Retinal pigment epithelial cell (primary cell): ENCODE results near the gene FAM107B.

Experiments
- DNase-seq: peaks from one replicate; pipeline ENCODE4 v3.0.0-alpha.2; 2010; ENCODE audit warnings: low read depth
- H3K4me3 ChIP-seq: 2 replicates; pipeline ENCODE4 v1.5.1; 2011; ENCODE audit warnings: mild to moderate bottlenecking, low read length, control low read depth, moderate library complexity
- TF ChIP-seq, protein P1 (sequence below): conservative IDR thresholded peaks from 2 replicates; pipeline ENCODE4 v1.5.1; 2011; ENCODE audit warnings: low read depth, low read length, control low read depth, inconsistent platforms

The FAM107B gene

GRCh38 chr10:14775656-14776055 is 959 bp upstream of the FAM107B start:
- no peak overlapping the region for H3K4me3 ChIP-seq
- TF ChIP-seq, protein P1, sequence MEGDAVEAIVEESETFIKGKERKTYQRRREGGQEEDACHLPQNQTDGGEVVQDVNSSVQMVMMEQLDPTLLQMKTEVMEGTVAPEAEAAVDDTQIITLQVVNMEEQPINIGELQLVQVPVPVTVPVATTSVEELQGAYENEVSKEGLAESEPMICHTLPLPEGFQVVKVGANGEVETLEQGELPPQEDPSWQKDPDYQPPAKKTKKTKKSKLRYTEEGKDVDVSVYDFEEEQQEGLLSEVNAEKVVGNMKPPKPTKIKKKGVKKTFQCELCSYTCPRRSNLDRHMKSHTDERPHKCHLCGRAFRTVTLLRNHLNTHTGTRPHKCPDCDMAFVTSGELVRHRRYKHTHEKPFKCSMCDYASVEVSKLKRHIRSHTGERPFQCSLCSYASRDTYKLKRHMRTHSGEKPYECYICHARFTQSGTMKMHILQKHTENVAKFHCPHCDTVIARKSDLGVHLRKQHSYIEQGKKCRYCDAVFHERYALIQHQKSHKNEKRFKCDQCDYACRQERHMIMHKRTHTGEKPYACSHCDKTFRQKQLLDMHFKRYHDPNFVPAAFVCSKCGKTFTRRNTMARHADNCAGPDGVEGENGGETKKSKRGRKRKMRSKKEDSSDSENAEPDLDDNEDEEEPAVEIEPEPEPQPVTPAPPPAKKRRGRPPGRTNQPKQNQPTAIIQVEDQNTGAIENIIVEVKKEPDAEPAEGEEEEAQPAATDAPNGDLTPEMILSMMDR, result no peak
- no peak for DNase-seq

- TF ChIP-seq, protein P1, result no peak
- no peak overlapping the region for H3K4me3 ChIP-seq
These were observed 500 bp downstream of the FAM107B start for GRCh38 chr10:14774214-14774580.

GRCh38 chr10:14773551-14774213 is 1.0 kb downstream of the FAM107B start:
- TF ChIP-seq, protein P1, result peak; percentile 6
- DNase-seq, result no peak
- H3K4me3 ChIP-seq, result no peak overlapping the region

More at GRCh38 chr10:14774214-14774580, 500 bp downstream of the FAM107B start:
- DNase-seq, result no peak

DNA sequence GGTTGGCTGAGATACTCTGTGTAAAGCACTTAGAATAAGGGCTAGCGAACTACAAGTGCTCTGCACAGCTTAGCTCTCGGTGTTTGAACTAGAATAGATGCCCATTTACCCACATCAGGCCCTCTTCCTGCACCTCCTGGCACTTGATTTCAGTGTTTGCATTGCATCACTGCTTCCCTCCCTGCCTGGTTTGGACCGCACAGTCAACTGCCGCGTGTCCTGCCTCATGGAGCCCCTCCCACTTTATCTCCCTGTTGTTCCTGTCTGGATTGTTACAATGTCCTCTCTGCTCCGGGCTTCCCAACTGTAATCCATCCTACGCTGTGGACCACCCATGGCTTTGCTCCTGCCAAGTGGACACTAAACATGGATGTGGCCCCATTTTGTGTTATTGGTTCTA is 2.3 kb downstream of the FAM107B start:
- H3K4me3 ChIP-seq, result no peak overlapping the region
- TF ChIP-seq, protein P1, result no peak
- DNase-seq, result no peak

GRCh38 chr10:14770927-14771326 is 3.8 kb downstream of the FAM107B start:
- H3K4me3 ChIP-seq, result no peak overlapping the region
- TF ChIP-seq, protein P1, result no peak
- DNase-seq, result no peak

DNA sequence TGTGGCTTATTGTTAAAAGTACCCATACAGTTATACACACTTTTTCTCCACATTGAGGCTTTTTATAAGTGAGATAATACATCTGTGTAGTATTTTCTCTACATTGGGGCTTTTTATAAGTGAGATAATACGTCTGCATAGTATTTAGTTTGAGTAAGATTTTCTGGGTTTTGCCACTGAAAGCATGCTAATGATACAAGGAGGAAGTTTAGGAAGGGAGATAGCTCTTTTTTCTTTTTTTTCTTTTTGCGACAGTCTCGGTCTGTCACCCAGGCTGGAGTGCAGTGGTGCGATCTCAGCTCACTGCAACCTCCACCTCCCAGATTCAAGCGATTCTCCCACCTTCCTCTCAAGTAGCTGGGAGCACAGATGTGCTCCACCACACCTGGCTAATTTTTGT is 13.3 kb downstream of the FAM107B start:
- no peak for DNase-seq
- no peak overlapping the region for H3K4me3 ChIP-seq
- TF ChIP-seq, protein P1, result no peak

DNA sequence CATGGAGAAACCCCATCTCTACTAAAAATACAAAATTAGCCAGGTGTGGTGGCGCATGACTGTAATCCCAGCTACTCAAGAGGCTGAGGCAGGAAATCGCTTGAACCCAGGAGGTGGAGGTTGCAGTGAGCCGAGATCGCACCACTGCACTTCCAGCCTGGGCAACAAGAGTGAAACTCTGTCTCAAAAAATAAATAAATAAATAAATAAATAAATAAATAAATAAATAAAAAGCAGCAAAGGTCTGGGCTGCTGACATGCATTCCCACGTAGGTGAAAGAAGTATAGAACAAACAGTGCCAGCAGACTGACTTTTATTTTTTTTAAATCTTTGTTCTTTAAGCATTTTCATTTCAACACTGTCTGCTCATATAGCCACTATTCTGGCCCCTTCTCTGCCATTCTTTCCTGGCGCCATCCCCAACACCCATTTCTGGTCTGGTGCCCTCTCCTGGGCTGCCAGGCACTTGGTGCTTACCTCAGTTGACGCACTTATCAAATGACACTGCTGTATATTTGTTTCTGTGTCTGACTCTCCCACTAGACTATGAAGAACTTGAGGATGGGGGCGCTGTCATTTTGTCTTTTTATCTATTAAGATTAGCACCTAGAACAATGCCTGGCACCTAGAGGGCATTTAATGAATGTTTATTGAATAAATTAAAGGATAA is 15.6 kb downstream of the FAM107B start:
- no peak overlapping the region for H3K4me3 ChIP-seq
- no peak for DNase-seq
- TF ChIP-seq, protein P1, result peak; percentile 34
